Stimulated activated naive CD8-positive, alpha-beta T cell treated with anti-CD3 and anti-CD28 coated beads, Interleukin-15, Interleukin-2, amounts not matched to agents 100 U/mL and 50 U/mL, for 24 hours (primary cell): ENCODE data around the gene NALF2.

Source experiments
- ATAC-seq: fragments of 150-1000 bp; cut with Tn5 transposase; one replicate; pipeline ENCODE4 v1.10.0; 2021
- DNase-seq: peaks from one replicate; pipeline ENCODE4 v3.0.0; 2021

NALF2 gene

GRCh38 chrX:69530306-69530705, 26.2 kb downstream of the NALF2 start:
- ATAC-seq (no peak), DNase-seq (no peak)

- ATAC-seq (no peak), DNase-seq (no peak)
Measured at GRCh38 chrX:69531031-69531755, 27.1 kb downstream of the NALF2 start.

DNA sequence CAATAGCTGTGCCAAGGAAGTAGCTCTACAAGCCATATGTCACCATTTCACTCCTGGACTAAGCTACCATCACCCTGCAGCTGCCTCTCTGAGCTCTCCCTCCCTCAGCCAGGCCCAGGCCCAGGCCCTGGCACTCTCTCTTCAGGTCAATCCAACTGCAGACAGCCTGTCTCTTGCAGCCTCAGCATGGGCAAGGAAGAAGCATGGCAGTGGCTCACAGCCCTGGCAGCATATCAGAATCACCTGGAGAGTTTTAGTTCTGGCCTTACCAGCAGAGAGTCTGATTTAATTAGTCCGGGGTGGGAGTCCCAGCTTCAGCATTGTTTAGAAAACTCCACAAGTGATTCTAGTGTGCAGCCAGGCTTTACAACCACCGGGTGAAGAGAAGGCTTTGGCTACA, 31.5 kb downstream of the NALF2 start:
- ATAC-seq (no peak), DNase-seq (no peak)

GRCh38 chrX:69538321-69538876, 34.3 kb downstream of the NALF2 start:
- peak; percentile 77 for DNase-seq
- ATAC-seq: peak; percentile 90

DNA sequence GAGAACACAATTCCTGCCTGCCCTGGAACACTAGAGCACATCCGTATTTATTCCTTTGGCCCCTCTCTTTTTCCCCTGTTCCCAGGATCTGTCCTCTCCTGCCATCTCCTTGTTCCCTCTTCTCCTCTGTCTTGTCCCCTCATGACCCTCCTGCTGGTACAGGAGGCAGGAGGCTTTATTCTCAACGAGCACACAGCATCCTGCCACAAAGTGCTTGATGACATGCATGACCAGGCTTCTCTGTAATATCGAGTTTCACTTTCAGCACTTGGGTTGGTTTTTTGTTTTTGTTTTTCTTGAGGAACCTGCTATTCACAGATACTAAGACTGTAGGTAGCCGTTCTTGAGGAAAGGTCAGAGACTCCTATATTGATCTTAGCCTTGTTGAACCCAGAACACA, 35.3 kb downstream of the NALF2 start:
- DNase-seq: no peak
- ATAC-seq: no peak

GRCh38 chrX:69541956-69542355, 37.8 kb downstream of the NALF2 start:
- ATAC-seq (no peak), DNase-seq (no peak)

DNA sequence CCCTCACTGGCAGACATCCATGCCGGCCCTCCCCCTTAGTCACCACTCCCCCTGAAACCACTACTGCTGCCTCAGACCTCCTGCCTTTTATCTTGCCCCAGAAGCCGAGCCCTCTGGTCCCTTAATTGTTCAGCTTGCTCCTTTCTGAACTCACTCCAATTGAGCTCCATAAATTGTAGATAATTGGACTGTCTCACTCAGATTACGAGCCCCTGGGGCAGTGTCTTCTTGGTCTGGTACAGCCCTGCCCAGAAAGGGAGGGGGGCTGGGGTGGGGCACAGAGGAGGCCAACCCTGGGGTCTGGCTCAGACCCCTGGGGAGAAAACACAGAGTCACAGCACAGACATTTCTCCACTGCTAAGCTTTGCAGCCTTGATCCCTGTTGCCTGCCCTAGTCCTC, 39.4 kb downstream of the NALF2 start:
- no peak for ATAC-seq
- no peak for DNase-seq

GRCh38 chrX:69546417-69546816, 42.3 kb downstream of the NALF2 start:
- DNase-seq: no peak
- no peak for ATAC-seq

GRCh38 chrX:69546978-69547377, 42.9 kb downstream of the NALF2 start:
- no peak for ATAC-seq
- DNase-seq: no peak

GRCh38 chrX:69551421-69552009, 47.4 kb downstream of the NALF2 start:
- no peak for ATAC-seq

DNA sequence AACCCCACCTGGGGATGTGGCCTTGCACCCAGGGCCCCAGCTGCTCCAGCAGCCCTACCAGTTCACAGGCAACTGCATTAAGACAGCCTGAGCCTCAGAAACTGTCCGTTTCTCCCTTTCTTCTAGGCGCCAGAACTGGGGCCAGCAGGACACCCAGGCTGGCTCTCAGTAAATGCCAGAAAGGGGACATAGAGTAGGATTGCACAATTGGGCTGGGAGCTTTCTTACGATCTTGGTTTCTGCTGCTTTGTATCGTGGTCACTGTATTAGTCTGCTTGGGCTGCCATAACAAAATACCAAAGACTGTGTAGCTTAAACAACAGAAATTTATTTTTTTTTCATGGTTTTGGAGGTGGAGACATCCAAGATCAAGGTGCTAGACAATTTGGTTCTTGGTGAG, 48.4 kb downstream of the NALF2 start:
- no peak for ATAC-seq
- no peak for DNase-seq

More at GRCh38 chrX:69551421-69552009, 47.4 kb downstream of the NALF2 start:
- DNase-seq: no peak
